WERI-Rb-1 (cell line): ENCODE data around the gene SPEN.

Experiments used
- DNase-seq: peaks from one replicate; pipeline ENCODE4 v3.0.0-alpha.2; 2020
- H3K27ac ChIP-seq: fragments of 250-450 bp; sonication (Bioruptor Pico); 2 replicates; pipeline ENCODE4 v1.5.1; 2020; ENCODE audit warnings: mild to moderate bottlenecking, moderate library complexity
- H3K27me3 ChIP-seq: fragments of 250-450 bp; sonication (Bioruptor Pico); 2 replicates; pipeline ENCODE4 v1.5.1; 2021; ENCODE audit warnings: mild to moderate bottlenecking, low read depth, moderate library complexity; ENCODE audit not compliant: insufficient read depth, severe bottlenecking
- H3K36me3 ChIP-seq: fragments of 250-450 bp; sonication (Bioruptor Pico); 2 replicates; pipeline ENCODE4 v1.5.1; 2020; ENCODE audit warnings: mild to moderate bottlenecking, moderate library complexity
- H3K4me3 ChIP-seq: 2 replicates; pipeline ENCODE4 v1.5.1; 2011; ENCODE audit warnings: low read depth, mild to moderate bottlenecking, control low read depth, low read length
- H3K9me3 ChIP-seq: fragments of 250-450 bp; sonication (Bioruptor Pico); 2 replicates; pipeline ENCODE4 v1.5.1; 2021; ENCODE audit warnings: mild to moderate bottlenecking, moderate library complexity; ENCODE audit not compliant: severe bottlenecking
- TF ChIP-seq, protein P1 (sequence below): IDR thresholded peaks from 2 replicates; pipeline ENCODE4 v1.5.1; 2011; ENCODE audit warnings: low read depth, mild to moderate bottlenecking, control low read depth, inconsistent platforms, low read length

The SPEN gene

DNA sequence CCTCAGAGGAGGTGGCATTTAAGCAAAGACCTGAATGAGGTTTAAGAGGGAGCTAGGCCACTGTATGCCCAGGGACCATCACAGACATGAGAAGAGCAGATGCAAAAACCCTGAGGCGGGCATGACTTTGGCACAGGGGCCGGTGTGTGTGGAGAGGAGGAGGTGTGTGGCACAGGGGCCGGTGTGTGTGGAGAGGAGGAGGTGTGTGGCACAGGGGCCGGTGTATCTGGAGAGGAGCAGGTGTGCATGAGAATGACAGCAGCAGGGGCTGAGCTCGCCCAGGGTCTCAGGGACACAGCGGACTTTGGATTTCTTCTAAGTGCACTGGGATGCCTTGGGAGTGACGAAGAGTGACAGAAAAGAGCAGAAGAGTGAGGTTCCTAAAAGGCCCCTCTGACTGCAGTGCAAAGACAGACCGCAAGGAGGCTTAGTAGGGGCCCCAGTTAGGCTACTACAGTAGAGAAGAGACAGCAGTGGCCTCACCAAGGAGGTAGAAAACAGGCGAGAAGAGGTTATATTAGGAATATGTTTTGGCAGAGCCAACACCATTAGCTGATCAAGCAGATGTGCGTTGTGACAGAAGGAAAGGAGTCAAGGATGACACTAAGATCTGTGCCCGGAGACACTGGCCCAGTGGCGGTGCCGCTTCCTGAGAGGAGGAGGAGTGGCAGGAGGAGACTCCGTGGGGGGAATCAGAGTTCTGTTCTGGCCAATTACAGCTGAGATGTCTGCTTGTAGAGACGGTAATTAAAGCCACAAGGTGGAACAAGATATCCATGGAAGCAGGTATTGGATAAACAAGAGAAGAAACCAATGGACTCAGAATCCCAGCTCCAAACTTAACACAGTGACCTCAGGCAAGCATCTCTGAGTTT lies 110.0 kb downstream of the SPEN start:
- TF ChIP-seq, protein P1, sequence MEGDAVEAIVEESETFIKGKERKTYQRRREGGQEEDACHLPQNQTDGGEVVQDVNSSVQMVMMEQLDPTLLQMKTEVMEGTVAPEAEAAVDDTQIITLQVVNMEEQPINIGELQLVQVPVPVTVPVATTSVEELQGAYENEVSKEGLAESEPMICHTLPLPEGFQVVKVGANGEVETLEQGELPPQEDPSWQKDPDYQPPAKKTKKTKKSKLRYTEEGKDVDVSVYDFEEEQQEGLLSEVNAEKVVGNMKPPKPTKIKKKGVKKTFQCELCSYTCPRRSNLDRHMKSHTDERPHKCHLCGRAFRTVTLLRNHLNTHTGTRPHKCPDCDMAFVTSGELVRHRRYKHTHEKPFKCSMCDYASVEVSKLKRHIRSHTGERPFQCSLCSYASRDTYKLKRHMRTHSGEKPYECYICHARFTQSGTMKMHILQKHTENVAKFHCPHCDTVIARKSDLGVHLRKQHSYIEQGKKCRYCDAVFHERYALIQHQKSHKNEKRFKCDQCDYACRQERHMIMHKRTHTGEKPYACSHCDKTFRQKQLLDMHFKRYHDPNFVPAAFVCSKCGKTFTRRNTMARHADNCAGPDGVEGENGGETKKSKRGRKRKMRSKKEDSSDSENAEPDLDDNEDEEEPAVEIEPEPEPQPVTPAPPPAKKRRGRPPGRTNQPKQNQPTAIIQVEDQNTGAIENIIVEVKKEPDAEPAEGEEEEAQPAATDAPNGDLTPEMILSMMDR, result peak; percentile 25; the same call in 1 of the 2 replicates
- Histone ChIP-seq H3K4me3 (no peak overlapping the region), H3K27ac (no peak overlapping the region), H3K9me3 (no peaks in the 10 kb centered on the region), H3K36me3 (peaks cover 3% of the 10 kb centered on the region), H3K27me3 (no peaks in the 10 kb centered on the region)
- no peak for DNase-seq

DNA sequence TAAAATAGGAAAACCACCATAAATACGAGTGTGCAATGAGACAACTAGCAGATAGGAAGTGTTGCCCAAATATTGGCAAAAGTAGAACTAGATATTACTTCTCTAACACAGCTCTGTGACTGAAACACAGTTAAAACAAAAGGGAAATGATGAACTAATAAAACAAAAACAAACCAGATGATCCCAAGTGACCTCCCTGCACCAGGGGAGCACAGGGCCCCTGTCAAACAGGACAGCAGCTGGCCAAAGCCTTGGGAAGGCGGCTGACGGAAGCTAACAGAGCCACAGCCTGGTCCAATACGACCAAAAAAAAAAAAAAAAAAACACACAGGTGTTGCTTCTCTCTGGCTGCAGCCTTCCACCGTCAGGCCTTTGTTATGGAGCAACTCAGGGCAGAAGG lies 110.6 kb downstream of the SPEN start:
- no peaks in the 10 kb centered on the region for H3K9me3 ChIP-seq

GRCh38 chr1:15958793-15959192 lies 111.3 kb downstream of the SPEN start:
- Histone ChIP-seq H3K27ac (no peak overlapping the region), H3K36me3 (peaks cover 3% of the 10 kb centered on the region), H3K4me3 (no peak overlapping the region), H3K27me3 (no peaks in the 10 kb centered on the region), H3K9me3 (no peaks in the 10 kb centered on the region)
- TF ChIP-seq, protein P1, result no peak
- no peak for DNase-seq

More for the DNA sequence above, 110.6 kb downstream of the SPEN start:
- H3K27ac ChIP-seq, result no peak overlapping the region
- H3K27me3 ChIP-seq, result no peaks in the 10 kb centered on the region
- H3K4me3 ChIP-seq, result no peak overlapping the region
- peaks cover 3% of the 10 kb centered on the region for H3K36me3 ChIP-seq
- TF ChIP-seq, protein P1, result no peak
- DNase-seq, result no peak

- Histone ChIP-seq H3K27me3 (no peaks in the 10 kb centered on the region), H3K27ac (no peak overlapping the region), H3K36me3 (peaks cover 3% of the 10 kb centered on the region; the same call in 1 of the 2 replicates), H3K4me3 (no peak overlapping the region), H3K9me3 (no peaks in the 10 kb centered on the region)
- no peak for DNase-seq
- TF ChIP-seq, protein P1, result no peak
Measured at GRCh38 chr1:15959424-15959823, 111.9 kb downstream of the SPEN start.

DNA sequence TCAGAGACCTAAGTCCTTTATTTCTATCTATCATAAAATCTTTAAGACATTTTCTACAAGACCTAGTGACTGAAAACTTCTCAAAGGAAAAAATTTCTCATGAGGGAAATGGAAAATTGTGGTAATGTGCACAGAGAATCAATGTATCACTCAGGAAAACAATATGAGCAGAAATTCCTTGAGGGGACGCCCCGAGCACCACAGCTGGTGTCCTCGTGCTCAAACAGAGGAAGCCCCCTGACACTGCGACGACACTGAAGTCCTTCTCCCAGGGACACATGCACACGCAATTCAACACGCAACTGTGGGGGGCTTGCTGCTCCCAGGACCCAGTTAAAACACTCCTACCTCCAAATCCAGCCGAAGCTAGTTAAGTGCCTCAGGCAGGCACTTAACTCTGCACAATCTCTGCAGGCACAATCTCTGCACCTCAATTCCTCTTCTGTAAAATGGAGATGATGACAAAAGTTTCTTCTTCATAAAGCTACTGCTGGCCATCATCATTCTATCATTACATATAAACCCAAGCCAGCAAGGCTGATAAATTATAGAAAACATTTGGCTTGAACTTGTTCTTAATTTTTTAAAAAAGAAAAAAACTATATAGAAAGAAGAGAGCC lies 112.4 kb downstream of the SPEN start:
- Histone ChIP-seq H3K27ac (no peak overlapping the region), H3K36me3 (peaks cover 3% of the 10 kb centered on the region; the same call in 1 of the 2 replicates), H3K4me3 (no peak overlapping the region), H3K27me3 (no peaks in the 10 kb centered on the region), H3K9me3 (no peaks in the 10 kb centered on the region)
- DNase-seq, result no peak
- TF ChIP-seq, protein P1, result no peak
